Nephron progenitor cell (in vitro differentiated cells): ENCODE measurements around the gene MDK.

Experiments used
- DNase-seq: peaks from one replicate; pipeline ENCODE4 v3.0.0; 2021
- H3K27ac Mint-ChIP-seq: 2 replicates; pipeline ENCODE4 v1.8.0; 2021; ENCODE audit warnings: mild to moderate bottlenecking, moderate library complexity, mixed read lengths
- H3K27me3 Mint-ChIP-seq: 2 replicates; pipeline ENCODE4 v1.8.0; 2021; ENCODE audit warnings: mild to moderate bottlenecking, low read depth, mixed read lengths; ENCODE audit not compliant: poor library complexity
- H3K36me3 Mint-ChIP-seq: 2 replicates; pipeline ENCODE4 v1.8.0; 2021; ENCODE audit warnings: low read depth, mixed read lengths
- H3K4me1 Mint-ChIP-seq: 2 replicates; pipeline ENCODE4 v1.8.0; 2021; ENCODE audit warnings: mixed read lengths
- H3K4me3 Mint-ChIP-seq: 2 replicates; pipeline ENCODE4 v1.8.0; 2021; ENCODE audit warnings: mild to moderate bottlenecking, moderate library complexity, mixed read lengths
- H3K9me3 Mint-ChIP-seq: 2 replicates; pipeline ENCODE4 v1.8.0; 2021; ENCODE audit warnings: mild to moderate bottlenecking, moderate library complexity, mixed read lengths
- TF ChIP-seq, protein P1 (sequence below): fragments of 200-600 bp; sonication (generic); IDR thresholded peaks from 2 replicates; pipeline ENCODE4 v1.5.0; 2021; ENCODE audit warnings: antibody characterized with exemption

MDK gene, protein sequence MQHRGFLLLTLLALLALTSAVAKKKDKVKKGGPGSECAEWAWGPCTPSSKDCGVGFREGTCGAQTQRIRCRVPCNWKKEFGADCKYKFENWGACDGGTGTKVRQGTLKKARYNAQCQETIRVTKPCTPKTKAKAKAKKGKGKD

DNA sequence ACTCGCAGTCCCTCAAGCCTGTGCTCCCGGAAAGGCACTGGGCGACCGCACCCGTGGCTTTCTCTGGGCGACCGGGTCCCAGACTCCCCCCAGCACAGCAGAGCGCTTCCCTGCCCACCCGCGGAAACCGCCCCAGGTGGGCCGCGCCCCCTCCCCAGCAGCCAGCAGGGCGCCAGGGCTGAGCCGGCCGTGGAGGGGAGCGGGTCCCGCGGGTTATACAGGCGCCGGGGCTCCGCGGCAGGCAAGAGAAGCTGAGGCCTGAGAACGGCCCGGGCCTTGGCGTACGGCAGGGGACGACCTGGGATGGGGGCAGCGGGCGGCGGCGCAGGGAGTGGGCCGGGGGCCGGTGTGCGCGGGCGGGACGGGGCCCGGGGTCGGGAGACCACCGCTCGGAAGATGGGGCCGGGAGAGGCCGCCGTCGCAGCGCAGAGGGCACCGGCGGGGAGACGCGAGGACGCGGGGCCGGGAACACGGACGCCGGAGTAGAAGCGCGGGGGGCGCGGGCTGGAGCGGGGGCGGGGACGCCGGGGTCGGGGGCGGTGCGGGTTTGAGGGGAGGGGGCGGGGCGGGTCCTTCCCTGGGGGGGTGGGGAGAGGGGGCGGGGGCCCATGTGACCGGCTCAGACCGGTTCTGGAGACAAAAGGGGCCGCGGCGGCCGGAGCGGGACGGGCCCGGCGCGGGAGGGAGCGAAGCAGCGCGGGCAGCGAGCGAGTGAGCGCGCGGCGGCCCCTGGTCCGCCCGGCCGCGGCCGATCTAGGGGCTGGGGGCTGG is at the start of gene MDK:
Gene MDK, plus strand, starts transcription at position 622 of the 771 bp plus-strand sequence. CDS start 389 bp downstream, outside the sequence.
- Mint-ChIP-seq H3K4me1 (peaks cover 48% of the 10 kb centered on the region), H3K27ac (peak within 1 kb of the TSS; percentile 87), H3K4me3 (peak within 1 kb of the TSS; percentile 88), H3K36me3 (peaks cover 26% of the 10 kb centered on the region), H3K27me3 (peaks cover 13% of the 10 kb centered on the region), H3K9me3 (no peaks in the 10 kb centered on the region)
- TF ChIP-seq, protein P1, sequence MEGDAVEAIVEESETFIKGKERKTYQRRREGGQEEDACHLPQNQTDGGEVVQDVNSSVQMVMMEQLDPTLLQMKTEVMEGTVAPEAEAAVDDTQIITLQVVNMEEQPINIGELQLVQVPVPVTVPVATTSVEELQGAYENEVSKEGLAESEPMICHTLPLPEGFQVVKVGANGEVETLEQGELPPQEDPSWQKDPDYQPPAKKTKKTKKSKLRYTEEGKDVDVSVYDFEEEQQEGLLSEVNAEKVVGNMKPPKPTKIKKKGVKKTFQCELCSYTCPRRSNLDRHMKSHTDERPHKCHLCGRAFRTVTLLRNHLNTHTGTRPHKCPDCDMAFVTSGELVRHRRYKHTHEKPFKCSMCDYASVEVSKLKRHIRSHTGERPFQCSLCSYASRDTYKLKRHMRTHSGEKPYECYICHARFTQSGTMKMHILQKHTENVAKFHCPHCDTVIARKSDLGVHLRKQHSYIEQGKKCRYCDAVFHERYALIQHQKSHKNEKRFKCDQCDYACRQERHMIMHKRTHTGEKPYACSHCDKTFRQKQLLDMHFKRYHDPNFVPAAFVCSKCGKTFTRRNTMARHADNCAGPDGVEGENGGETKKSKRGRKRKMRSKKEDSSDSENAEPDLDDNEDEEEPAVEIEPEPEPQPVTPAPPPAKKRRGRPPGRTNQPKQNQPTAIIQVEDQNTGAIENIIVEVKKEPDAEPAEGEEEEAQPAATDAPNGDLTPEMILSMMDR: no peak
- peak; percentile 76 for DNase-seq

DNA sequence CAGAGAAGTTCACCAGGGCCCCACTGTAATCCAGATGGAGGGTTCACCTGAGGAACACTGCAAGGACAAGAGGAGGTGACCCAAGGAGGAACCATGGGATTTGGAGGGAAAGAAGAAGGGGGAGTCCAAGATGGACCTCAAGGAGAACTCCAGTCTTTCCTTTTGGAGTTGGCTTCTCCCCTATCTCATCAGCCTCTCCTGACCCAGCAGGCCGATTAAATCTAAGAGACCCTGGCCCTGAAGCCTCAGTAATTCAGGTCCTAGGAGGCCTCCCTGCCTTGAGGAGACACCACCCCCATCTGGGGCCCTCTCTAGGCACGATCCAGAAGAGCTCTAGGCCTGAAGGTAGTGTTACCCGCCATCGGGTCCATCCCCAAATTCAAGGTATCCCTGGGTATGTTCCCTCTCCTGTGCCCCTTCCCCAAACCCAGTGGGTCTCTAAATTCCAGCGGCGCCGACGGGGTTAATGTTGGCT is 49.3 kb upstream of the MDK start:
- peaks cover 61% of the 10 kb centered on the region for H3K27me3 Mint-ChIP-seq
- H3K27ac Mint-ChIP-seq: no peak overlapping the region
- H3K36me3 Mint-ChIP-seq: no peaks in the 10 kb centered on the region
- H3K9me3 Mint-ChIP-seq: no peaks in the 10 kb centered on the region
- peaks cover 55% of the 10 kb centered on the region for H3K4me1 Mint-ChIP-seq
- H3K4me3 Mint-ChIP-seq: peak overlapping the region; percentile 76
- TF ChIP-seq, protein P1: no peak
- no peak for DNase-seq

DNA sequence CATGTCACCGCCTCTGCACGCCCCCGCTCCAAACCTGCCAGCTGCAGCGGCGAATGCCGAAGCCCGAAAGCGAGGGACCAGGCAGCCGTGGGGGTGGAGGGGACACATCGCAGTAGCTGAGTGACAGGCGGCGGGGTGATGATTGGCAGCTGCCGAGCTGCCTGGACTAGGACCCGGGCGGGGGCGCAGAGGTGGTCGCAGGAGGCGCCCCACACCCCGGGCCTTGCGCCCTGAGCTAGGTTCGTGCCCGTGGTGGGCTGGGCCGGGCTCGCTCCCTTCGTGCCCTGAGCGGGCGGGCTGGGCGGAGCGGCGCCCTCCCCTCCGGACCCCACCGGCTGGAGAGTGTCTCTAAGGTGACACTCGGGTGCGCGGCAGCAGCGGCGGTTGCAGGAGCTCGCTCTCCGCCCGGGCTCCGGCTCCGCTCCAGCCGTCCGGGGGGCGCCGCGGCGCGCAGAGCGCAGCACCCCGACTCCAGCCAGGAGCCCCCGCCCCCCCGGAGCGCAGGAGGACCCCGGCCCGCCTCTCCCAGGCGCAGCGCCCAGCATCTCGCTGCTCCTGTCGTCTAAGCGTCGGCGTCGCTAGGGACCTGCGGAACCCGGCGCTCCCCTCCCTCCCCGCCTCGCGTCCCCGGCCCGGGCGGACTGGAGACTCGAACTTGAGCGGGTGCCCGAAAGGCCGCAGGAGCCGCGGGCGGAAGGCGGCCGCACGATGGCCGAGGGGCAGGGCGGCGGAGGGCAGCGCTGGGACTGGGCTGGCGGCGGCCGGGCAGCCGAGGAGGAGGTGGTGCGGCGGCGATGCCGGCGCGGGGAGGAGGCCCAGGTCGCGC is 48.7 kb upstream of the MDK start:
- Mint-ChIP-seq H3K36me3 (no peaks in the 10 kb centered on the region), H3K4me1 (peaks cover 59% of the 10 kb centered on the region), H3K27me3 (peaks cover 61% of the 10 kb centered on the region), H3K27ac (no peak overlapping the region), H3K4me3 (peak overlapping the region; percentile 76), H3K9me3 (no peaks in the 10 kb centered on the region)
- TF ChIP-seq, protein P1: no peak
- DNase-seq: peak; percentile 62

DNA sequence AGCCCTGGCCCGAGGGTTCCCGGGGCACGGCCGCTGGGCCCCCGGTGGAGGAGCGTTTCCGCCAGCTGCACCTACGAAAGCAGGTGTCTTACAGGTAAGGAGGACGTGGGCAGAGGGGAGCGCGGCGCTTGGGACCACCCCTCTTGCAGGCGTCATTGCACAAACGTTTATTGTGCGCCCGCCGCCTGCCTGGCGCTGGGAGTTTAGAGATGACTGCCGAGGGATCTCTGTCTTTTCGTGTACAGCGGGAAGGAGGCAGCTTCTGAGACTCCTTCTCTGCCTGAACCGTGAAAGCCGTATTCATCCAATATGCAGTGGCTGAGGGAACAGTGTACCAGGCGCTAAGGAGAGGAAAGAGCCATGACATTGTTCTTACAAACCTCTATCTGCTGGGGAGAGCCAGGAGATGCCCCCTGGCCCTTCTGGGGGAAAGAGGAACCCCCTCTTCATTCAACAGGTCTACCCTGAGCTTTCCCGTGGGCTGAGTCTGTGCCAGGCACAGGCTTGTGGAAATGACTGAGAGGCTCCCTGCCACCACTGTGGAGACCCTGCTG is 48.0 kb upstream of the MDK start:
- no peak for DNase-seq
- Mint-ChIP-seq H3K4me1 (peaks cover 63% of the 10 kb centered on the region), H3K36me3 (no peaks in the 10 kb centered on the region), H3K27ac (no peak overlapping the region), H3K27me3 (peaks cover 61% of the 10 kb centered on the region), H3K9me3 (no peaks in the 10 kb centered on the region), H3K4me3 (peak overlapping the region; percentile 75)
- TF ChIP-seq, protein P1: no peak

DNA sequence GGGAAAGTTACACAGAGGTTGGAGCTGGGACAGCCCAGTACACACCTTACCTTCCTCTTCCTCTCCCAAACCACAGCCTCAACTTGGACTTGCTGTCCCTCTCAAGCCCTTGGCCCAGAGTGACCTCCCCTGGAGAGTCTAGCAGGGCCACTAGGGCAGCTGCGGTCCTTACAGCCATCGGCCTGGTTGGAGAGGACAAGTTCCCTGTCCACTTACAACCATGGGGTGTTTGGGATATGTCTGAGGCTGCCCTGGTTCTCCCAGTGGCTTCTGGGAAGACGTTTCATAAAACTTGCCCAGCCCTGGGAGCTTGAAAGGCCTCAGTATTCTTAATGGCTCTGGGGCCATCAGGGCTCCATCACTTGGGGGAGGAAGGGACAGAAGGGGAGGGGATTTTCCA is 47.3 kb upstream of the MDK start:
- no peaks in the 10 kb centered on the region for H3K9me3 Mint-ChIP-seq
- no peak overlapping the region for H3K27ac Mint-ChIP-seq
- peaks cover 70% of the 10 kb centered on the region for H3K4me1 Mint-ChIP-seq
- H3K36me3 Mint-ChIP-seq: no peaks in the 10 kb centered on the region
- peak overlapping the region; percentile 75 for H3K4me3 Mint-ChIP-seq
- TF ChIP-seq, protein P1: no peak
- H3K27me3 Mint-ChIP-seq: peaks cover 59% of the 10 kb centered on the region
- DNase-seq: no peak
